ENCODE results near the gene UBP1. TPM values are rescaled to one million over a fixed set of nuclear protein-coding genes. Genes with fewer than 3 reads are reported as not detected.
A peak's percentile ranks its signal among the peaks of the same experiment; 100 is the strongest.
"Not testable (repeated sequence)": the region's sequence is repeated elsewhere in the genome, so short reads cannot be mapped to it uniquely, and the experiment has no call there.

Gene UBP1
- total RNA-seq, 1 donor from 2014 or later, result 59.8 TPM

DNA sequence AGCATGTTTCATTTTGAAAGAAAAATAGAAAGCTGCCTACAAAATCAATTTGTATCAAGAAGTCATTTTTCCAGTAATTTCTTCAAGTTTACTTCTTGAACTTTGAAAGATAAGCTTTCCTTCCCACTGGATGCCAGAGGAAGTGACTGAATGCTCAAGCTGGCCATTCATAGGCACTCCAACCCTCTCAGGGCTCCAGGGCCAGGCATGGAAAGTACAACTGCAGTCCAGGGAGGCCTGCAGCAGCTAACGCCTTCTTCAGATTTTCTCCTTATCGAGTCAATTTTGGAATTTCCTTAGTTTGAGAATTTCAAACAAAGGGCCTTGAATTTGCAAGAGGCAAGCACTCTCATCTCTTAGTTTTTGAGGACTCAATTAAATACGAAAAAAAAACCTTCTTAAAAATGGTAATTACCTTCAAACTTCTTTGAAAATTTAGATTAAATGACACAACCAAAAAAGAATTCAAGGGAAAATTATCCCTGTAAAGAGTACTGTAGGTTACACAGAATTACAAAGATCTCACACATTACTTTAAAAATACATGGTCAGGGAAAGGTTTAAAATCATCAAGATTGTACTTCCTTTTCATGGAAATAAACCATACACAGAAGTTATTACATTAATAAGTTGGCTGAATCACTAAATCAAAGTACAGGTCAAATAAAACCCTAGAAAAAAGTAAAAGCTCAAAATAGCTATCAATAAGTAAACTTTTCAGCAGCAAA, 2.5 kb downstream of the UBP1 start:
- peak; percentile 36 for DNase-seq (ENCODE audit: low read depth, low spot score)

DNA sequence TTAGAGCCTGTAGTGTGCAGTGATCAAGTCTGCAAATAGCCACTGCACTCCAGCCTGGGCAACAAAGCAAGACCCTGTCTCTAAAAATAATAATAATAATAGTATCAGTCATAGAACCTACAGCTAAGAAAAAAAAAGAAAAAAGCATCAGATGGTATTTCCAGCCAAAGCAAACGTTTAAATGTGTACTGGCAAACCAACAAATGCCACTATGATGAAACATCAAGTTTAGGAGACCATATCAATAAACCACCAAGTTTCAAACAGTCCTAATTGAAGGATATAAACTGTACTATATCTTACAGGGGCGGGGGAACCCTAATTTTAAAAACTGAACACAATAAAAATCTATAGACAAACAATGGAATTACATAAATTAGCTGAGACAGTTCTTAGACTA, 6.4 kb downstream of the UBP1 start:
- DNase-seq (ENCODE audit: low read depth, low spot score), result no peak

DNA sequence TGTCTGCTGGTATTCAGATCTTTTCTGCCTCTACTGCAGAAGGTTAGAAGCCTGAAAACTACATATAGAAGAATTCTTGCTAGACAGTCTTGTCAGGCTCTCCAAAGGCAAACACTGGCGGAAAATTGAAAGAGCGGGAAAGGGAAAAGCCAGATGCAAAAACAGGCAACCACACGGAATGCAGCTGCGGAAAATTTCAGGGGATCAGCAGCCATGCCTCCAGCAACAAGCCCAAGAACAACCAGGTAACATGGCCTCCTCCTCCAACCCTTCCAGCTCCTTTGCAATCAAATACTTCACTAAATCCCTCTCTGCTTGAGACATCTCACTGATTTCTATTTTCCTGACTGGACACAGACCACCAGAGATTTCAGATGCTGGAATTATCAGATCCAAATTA, 9.6 kb downstream of the UBP1 start:
- DNase-seq (ENCODE audit: low read depth, low spot score), result no peak

DNA sequence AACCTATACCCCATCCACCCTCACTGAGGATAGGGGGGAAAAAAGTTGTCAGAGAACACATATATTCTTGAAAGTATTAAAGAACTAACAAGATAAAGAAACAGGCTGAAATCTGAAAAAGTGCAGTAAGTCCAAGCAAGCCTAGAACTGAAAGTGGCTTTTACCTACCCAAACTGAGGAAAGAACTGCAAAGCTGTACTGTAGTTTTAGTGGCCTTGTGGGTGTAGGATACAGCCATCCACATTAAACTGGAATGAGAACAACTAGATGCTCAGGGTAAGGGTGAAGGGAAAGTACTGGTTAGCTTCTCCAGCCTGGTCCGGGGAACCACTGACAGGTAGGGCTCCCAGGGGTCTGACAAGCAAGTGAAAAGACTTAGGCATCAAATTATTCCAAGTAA, 10.1 kb downstream of the UBP1 start:
- DNase-seq (ENCODE audit: low read depth, low spot score), result no peak

DNA sequence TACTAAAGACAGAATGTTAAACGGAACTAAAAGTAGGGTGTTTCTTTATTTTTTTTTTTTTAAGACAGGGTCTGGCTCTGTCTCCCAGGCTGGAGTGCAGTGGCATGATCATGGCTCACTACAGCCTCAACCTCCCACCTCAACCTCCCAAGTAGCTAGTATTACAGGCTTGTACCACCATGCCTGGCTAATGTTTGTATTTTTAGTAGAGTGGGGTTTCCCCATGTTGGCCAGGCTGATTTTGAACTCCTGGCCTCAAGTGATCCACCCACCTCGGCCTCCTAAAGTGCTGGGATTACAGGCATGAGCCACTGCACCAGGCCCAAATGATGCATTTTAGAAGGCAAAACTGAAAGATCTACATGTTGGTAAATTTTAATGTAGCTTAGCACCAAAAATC, 10.9 kb downstream of the UBP1 start:
- DNase-seq (ENCODE audit: low read depth, low spot score), result not testable (repeated sequence)

DNA sequence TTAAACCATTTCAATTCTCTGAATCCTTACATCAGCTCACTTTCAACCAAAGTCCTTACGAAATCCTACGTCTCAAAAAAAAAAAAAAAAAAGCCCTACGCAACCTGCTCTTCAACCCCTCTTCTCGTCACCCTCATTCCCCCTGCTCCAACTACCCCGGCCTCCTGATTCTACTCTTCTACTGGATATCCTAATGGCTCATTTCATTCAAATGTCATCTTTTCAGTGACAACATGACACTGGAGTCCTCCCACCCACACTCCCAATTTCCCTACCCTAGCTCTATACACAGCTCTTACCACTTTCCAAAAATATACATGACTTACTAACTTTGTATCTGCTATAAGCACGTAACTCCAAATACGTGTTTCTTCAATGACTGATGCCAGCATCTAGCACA, 11.5 kb downstream of the UBP1 start:
- DNase-seq (ENCODE audit: low read depth, low spot score), result no peak

DNA sequence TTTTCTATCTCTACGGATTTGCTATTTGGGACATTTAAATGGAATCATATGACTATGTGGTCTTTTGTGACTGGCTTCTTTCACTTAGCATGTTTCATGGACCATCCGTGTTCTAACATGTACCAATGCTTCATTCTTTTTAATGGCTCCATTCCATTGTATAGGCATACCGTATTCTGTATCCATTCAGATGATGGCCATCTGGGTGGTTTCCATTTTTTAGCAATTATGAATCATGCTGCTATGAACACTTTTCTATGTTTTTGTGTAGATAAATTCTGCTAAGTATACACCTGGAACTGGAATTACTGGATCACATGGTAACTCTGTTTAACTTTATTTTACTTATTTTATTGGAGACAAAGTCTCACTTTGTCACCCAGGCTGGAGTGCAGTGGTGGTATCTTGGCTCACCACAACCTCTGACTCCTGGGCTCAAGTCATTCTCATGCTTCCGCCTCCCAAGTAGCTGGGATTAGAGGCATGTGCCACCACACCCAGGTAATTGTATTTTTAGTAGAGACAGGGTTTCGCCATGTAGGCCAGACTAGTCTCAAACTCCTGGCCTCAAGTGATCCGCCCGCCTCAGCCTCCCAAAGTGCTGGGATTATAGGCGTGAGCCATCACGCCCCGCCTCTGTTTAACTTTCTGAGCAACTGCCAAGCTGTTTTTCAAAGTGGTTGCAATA, 13.4 kb downstream of the UBP1 start:
- DNase-seq (ENCODE audit: low read depth, low spot score), result no peak

DNA sequence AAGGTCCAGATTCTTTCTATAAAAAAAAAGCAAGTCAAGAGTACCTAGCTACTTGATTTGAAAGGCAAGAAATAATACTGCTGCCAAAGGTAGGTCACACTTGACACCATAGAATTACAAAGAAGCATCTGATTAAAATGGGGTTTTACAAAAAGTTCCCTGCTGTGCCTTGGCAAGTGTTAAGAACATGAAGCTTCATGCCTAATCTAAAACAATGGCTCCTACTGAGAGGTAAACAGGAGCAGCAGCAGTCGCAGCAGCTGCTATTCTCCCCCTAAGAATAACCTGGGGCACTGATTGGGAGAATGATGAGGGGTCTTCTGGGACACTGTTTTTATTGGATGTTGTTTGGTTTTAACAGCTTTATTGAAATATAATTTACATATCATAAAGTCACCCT, 14.1 kb downstream of the UBP1 start:
- DNase-seq (ENCODE audit: low read depth, low spot score), result no peak

DNA sequence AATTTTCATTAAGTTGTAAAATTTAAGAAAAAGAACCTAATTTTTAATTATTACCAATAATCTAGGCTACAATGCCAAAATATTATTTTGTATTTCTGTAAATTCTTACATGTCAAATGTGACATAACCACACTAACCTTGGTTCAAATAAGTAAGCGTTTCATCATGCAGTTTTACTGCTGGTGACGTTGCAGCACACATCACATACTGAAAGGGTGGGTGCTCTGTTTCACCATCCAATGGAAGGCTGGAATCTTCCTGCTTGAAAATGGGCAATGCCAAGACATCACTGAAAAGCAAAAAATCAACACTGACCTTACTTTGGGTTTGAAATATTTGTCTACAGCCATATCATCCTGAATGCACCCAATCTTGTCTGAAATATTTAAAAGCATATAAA, 14.8 kb downstream of the UBP1 start:
- no peak for DNase-seq (ENCODE audit: low read depth, low spot score)

DNA sequence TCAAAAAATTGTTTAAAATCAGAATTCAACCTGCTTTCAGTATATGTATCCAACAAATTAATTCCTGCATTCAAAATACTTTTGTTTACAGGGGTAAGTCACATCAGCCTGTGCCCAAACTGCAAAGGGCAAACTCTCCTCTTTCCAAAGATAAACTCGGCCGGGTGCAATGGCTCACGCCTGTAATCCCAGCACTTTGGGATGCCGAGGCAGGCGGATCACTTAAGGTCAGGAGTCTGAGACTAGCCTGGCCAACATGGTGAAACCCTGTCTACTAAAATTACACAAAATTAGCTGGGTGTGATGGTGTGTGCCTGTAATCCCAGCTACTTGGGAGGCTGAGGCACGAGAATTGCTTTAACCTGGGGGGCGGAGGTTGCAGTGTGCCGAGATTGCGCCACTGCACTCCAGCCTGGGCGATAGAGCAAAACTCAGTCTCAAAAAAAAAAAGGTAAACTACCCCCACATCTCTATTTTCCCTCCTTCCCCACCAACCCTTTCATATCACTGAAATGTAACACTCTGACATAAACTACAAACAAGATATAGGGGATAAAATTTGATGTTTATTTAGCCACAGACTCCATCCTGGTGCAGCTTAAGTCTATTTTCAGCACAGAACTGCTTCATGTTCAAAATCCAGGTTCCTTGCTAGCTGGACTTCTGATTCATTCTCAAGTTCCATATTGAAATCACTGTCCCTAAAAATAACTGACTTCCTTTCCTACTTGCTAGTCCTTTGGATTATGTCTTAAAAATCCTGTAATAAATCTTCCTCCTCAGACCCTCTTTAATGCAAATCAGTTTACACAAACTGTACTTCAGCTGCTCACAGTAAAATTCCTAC, 15.4 kb downstream of the UBP1 start:
- DNase-seq (ENCODE audit: low read depth, low spot score), result no peak

DNA sequence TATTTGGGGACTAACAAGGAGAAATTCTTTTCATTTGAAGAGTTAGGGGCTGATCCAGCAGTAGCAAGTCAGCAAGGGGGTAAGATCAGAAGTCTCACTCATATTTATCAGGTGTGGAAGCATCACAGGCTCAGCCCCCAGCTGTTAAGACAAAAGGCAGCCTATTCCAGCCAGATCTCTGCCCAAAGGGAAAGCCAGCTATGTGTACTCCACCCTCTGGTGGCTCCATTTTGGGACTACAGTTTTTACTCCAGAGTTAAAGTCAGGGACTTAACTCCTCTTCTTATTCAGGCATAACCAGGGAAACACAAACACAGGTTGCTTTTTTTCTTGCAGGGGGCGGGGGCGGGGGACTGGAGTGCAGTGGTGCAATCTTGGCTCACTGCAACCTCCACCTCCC, 19.2 kb downstream of the UBP1 start:
- DNase-seq (ENCODE audit: low read depth, low spot score), result no peak

DNA sequence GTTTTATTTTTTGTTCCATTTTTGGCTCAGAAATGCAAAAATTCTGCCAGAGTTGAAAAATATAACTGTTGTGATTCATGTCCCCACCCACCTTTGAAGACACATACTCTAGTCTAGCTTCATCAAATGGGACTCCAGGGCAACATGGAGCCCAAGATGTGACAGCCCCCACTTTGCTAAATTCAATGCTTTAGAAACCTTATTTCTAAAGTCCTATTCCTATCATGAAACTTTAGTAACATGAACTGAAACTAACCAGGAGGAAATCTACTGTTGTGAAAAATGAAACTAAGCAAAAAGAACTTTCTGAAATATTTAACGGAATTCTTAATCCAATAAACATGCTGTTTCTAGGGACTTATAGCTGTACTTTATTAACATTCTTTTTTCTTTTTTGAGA, 20.3 kb downstream of the UBP1 start:
- DNase-seq (ENCODE audit: low read depth, low spot score), result no peak

DNA sequence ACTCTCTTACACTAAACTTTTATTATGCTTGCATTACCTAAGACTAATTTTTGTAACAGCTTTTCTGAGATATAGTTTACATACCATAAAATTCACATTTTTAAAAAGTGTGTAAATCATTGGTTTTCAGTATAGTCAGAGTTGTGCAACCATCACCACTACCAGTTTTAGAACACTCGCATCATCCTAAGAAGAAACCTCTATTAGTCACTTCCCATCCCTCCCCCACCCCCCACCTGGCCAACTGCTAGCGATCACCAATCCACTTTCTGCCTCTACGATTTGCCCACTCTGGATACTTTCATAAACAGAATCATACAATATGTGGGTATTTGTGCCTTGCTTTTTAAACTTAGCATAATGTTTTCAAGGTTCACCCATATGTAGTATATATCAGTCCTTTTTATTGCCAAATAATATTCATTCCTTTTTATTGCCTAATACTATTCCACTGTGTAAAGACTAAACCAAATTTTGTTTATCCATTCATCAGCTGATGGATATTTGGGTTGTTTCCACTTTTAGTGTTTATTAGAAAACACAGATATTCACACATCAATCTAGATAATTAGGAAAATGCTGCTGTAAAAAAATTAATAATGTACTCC, 23.0 kb downstream of the UBP1 start:
- no peak for DNase-seq (ENCODE audit: low read depth, low spot score)

DNA sequence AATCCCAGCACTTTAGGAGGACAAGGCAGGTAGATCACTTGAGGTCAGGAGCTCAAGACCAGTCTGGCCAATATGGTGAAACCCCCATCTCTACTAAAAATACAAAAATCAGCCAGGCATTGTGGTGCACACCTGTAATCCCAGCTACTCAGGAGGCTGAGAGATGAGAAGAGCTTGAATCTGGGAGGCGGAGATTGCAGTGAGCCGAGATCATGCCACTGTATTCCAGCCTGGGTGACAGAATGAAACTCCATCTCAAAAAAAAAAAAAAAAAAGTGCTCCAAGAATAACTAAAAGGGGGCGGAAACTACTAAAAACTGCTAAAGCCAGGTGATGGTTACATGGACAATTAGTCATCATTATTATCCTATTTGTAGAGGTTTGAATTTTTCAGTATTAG, 29.4 kb downstream of the UBP1 start:
- DNase-seq (ENCODE audit: low read depth, low spot score), result not testable (repeated sequence)

DNA sequence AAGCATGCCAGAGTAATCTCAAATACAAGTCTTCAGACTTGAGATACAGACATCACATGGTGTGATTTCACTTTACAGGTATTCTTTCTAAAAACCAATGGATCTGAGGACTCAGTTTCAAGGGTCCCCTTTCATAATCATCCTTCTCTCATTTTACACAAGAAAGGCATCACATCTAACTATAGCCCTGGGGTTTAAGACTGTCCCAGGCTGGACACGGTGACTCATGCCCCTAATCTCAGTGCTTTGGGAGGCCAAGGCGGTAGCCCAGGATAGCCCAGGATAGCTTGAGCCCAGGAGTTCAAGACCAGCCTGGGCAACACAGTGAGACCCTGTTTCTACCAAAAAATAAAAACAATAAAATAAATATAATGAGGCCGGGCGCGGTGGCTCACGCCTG, 36.4 kb downstream of the UBP1 start:
- DNase-seq (ENCODE audit: low read depth, low spot score), result no peak

DNA sequence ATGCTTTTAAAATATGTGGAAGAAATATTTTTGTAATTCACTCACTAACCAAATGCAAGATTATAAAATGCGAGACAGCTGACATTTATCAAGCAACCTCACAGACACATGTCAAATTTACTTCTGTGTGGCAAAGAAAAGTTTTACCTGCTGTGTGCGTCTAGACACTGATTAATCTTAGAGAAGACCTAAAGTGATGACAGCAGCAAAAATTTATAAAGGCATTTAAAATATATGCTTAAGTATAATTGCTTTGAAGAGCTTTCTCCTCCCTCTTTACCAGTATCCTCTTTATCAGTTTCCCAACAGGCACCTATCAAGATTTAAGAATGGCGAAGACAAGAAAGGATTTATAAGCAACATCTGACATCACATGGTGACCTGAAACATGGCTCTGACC, 37.3 kb downstream of the UBP1 start:
- no peak for DNase-seq (ENCODE audit: low read depth, low spot score)

DNA sequence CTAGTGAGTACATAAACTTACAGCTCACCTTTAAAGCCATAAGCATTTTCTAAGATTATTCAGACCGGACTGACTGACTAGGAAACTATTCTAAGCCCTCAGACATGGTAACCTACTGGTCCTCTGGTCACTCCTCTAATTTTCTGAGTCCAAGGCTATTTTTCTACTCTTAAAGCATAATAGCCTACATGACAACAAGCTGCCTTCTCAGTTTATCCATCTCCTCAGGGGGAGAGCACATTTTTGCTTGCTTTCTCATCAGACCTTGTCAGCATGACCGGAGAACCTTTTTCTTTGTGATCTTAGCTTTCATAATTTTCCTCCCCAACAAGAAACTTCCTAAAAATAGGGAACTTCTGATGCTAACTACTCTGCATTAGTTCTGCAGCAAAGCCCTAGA, 38.4 kb downstream of the UBP1 start:
- DNase-seq (ENCODE audit: low read depth, low spot score), result no peak

DNA sequence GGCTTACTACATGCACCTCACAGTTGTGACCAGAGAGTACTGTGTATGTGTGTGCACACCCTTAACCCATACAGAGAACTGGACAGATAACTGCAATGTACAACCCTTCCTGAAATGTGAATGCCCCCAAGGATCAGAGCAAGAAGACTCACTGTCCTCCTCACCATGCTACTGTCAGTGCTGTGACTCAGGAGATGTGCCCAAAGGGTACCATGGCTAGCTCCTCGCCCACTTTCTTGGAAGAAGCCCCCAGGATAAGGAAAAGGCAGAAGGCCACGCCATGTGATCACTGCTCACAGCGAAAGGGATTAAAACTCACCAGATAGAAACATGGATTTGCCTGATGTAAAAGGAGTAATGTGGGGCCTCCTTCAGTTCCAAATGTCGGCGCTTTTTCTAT, 41.8 kb downstream of the UBP1 start:
- DNase-seq (ENCODE audit: low read depth, low spot score), result no peak

DNA sequence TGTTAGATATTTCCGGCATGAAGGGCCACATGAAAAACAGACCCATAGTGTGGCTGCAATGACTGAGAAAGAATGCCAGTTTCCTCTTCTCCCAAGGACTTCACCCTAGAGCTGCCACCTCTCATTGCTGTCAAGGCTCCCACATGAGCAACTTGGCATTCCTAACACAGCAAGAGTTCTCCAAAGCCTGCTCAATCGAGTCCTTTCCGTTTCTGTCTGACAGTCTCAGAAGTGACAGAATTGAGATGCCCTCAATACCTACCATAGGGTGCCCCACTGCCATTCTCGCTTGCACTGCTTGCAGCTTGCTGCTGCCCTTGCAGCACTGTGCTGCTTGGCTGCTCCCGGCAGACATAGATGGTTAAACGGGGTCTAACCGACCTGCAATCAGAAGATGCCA, 44.3 kb downstream of the UBP1 start:
- DNase-seq (ENCODE audit: low read depth, low spot score), result no peak

DNA sequence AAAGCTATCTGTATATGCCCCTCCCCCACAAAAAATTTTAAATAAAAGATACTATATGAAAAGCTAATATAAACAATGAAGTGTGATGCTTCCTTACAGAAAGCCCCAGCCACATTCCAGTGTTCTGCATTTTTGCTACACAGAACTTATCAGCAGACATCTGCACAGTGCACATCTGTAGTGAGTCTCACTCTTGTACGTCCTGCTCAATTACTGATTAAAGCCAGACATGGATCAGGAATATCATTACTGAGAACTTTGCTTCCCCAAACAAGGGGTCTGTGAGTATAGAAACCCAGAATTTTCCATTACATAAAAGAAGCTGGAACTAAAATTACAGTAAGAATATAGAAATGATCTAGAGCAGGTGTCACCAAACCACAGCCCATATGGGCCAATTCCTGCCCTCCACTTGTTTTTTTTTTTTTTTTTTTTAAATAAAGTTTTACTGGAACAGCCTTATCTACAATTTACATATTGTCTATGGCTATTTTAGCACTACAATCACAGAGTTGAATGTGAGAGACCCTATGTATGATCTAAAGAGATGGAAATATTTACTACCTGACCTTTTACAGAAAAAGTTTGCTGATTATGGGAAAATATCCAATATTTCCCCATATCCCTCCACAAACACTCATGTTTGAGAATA, 45.7 kb downstream of the UBP1 start:
- no peak for DNase-seq (ENCODE audit: low read depth, low spot score)

DNA sequence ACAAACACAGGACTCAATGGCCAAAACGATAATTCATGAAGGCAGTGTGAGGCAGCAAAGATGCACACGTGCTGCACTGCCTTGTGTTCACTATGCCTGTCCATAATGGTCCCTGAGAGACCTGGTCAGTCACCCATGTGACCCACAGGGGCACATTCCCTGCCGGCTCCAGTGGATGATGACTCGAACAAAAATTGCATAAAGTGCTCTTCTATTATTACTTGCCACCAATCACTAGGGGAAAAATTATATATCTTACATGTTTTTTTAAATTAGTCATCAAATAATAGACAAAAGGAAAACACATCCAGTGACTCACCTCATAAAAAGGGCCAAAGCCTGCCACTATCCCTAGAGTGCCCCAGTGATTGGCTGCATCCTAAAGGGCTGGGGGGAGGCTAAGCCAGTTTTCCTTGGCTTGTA, 47.5 kb downstream of the UBP1 start:
- DNase-seq (ENCODE audit: low read depth, low spot score), result peak; percentile 61
